Measurements from ENCODE around the gene ZNF469.
"Not testable (repeated sequence)": the region's sequence is repeated elsewhere in the genome, so short reads cannot be mapped to it uniquely, and the experiment has no call there.

ZNF469 gene

DNA sequence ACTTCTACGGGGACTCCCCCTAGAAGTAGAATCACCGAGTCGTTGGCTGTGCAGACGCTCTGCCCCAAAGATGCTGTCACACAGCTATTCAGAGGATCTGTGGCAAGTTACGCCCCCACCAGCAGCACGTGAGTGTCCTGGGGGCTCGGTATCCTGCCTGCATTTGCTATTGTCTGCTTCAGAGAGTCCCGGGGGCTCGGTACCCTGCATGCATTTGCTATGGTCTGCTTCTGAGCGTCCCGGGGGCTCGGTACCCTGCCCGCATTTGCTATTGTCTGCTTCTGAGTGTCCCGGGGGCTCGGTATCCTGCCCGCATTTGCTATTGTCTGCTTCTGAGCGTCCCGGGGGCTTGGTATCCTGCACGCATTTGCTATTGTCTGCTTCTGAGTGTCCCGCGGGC lies 23.8 kb upstream of the ZNF469 start:
- no peak for DNase-seq

DNA sequence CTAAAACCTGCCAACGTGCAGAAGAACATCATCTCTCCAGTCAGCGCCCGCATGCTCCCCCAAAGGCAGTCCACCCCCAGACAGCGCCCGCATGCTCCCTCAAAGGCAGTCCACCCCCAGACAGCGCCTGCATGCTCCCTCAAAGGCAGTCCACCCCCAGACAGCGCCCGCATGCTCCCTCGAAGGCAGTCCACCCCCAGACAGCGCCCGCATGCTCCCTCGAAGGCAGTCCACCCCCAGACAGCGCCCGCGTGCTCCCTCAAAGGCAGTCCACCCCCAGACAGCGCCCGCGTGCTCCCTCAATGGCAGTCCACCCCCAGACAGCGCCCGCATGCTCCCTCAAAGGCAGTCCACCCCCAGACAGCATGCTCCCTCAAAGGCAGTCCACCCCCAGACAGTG lies 22.4 kb upstream of the ZNF469 start:
- DNase-seq, result not testable (repeated sequence)

- no peak for DNase-seq
These were observed 21.8 kb upstream of the ZNF469 start for GRCh38 chr16:88360999-88361398.

GRCh38 chr16:88361775-88362174 lies 21.0 kb upstream of the ZNF469 start:
- no peak for DNase-seq

- no peak for DNase-seq
These were observed 19.4 kb upstream of the ZNF469 start for GRCh38 chr16:88363239-88363891.

- DNase-seq, result no peak
These were observed 17.4 kb upstream of the ZNF469 start for GRCh38 chr16:88365244-88365865.

DNA sequence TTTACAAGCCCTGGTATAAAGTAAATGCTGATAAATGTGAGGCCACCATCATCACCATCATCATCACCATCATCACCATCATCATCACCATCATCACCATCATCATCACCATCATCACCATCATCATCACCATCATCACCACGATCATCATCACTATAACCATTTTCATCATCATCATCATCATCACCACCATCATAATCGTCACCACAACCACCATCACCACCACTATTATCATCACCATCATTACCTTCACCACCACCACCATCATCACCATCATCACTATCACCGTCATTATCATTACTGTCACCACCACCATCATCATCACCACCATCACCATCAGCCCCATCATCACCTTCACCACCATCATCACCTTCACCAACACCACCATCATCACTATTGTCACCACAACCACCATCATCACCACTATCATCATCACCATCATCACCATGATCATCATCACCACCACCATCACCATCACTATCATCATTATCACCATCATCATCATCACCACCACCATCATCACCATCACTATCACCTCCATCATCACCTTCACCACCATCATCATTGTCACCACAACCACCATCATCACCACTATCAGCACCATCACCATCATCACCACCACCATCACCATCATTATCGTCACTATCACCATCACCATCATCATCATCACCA lies 16.6 kb upstream of the ZNF469 start:
- DNase-seq, result no peak

DNA sequence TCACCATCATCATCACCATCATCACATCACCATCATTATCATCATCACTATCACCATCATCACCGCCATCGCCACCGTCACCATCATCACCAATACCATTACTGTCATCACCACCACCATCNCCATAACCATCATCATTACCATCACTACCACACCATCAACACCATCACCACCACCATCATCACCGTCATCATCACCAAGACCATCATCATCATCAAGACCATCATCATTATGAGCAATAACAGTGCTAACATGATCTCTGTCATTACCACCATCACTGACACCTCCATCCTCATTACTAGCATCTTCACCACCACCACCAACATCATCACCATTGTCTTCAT lies 16.1 kb upstream of the ZNF469 start:
- no peak for DNase-seq

- DNase-seq, result no peak
These were observed 15.2 kb upstream of the ZNF469 start for GRCh38 chr16:88367560-88367959.

GRCh38 chr16:88368036-88368435 lies 14.7 kb upstream of the ZNF469 start:
- no peak for DNase-seq

GRCh38 chr16:88368994-88369393 lies 13.8 kb upstream of the ZNF469 start:
- DNase-seq, result no peak

DNA sequence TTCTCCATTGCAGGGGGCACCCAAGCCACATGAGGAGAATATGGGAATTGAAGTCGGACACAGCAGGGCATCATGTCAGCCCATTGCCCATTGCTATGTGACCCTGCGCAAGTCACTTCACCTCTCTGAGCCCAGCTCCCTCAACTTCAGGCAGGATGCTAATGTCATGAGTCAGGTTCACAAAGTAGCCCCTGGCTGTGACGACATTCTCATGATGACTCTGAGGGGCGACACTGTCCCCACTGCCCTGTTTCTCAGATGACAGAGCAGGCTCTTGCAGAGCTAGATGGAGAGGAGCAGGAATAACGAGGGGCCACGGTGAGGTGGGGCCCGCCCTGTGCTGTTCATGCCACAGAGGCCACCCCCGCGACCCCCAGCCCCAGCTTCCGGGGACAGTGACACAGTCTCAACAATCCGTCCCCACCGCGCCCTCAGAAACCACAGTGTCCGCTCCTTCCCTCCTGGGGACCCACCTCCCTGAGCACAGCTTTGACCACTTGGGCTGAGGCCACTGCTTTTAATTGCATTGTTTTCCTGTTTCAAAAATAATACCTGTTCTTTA lies 13.2 kb upstream of the ZNF469 start:
- DNase-seq, result no peak

DNA sequence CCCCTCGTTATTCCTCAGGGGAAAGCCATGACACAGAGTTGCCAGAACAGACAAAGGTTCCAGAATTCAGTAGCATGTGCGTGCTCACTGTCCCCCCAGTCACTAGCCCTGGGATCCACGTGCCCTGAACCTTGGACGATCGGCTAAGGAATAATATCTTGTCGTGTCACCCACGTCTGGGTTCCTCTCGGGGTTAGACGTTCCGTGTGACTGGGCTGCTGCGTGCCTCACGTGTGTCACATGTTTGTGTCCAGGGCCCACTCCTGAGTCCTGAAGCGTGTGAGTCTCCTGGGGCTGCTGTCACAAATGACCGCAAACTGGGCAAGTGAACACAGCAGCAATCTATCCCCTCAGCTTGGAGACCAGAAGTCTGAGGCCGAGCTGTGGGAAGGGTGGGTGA lies 12.4 kb upstream of the ZNF469 start:
- DNase-seq, result no peak

DNA sequence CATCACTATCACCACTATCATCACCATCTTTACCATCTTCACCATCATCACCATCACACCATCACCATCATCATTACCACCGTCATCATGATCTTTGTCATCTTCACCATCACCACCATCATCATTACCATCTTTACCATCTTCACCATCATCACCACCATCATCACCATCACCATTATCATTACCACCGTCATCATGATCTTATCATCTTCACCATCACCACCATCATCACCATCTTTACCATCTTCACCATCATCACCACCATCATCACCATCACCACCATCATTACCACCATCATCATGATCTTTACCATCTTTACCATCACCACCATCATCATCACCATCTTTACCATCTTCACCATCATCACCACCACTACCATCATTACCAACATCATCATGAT lies 10.2 kb upstream of the ZNF469 start:
- DNase-seq, result no peak

GRCh38 chr16:88373211-88373610 lies 9.5 kb upstream of the ZNF469 start:
- no peak for DNase-seq

- DNase-seq, result no peak
These were observed 8.7 kb upstream of the ZNF469 start for GRCh38 chr16:88373927-88374492.

DNA sequence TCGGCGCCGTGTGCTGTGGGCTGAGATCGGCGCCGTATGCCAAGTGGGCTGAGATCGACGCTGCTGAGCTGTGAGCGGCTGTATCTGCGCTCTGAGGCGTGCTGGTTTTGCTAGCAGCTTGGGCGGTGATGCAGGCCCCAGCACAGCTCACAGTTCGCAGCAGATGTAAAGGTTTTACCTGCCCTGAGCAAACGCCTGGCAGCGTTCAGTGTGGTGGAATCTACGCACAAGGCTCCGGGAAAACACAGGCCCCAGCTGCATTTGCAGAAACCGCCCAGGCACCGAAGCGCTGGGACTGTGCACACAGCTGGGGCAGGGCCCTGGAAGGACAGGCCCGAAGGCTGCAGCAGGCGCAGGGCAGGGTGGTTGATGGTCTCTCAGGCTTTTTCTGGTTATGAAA lies 8.0 kb upstream of the ZNF469 start:
- no peak for DNase-seq

GRCh38 chr16:88375236-88375975 lies 7.4 kb upstream of the ZNF469 start:
- DNase-seq, result no peak

DNA sequence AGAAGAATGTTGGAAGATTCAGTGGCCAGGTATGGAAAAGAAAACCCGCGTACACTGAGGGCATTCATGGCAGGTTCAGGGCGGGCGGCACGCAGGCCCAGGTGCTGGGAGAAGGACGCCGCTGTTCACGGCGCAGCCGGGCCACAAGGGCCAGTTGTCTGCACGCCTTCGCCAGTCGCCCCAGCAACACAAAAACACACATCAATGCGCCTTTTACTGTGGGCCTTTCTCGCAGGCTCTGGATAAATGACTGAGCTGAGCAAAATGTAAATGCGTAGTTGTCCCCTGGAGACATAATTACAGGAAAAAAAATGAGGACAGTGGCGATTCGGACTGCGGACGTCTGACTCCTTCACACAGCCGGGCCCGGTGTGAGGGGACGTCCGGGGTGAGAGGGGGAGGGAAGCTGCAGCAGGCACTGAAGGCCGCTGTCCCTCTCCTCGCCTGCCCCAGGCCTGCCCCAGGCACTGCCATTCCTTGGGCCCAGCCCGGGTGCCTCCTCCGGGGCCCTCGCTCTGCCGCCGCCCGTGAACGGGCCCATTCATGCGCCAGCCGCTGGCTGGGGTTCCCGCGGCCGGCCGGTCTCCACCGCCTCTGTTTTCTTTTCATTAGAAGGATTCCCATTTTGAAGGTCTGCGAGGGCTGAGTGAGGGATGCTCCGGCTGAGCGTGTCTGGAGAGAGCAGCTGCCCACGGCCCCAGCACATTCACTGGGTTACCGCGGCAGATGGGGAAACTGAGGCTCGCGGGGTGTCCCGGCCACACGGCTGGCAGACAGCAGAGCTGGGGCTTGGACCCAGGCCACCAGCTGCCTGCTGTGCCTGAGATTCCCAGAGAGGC lies 6.5 kb upstream of the ZNF469 start:
- DNase-seq, result no peak

DNA sequence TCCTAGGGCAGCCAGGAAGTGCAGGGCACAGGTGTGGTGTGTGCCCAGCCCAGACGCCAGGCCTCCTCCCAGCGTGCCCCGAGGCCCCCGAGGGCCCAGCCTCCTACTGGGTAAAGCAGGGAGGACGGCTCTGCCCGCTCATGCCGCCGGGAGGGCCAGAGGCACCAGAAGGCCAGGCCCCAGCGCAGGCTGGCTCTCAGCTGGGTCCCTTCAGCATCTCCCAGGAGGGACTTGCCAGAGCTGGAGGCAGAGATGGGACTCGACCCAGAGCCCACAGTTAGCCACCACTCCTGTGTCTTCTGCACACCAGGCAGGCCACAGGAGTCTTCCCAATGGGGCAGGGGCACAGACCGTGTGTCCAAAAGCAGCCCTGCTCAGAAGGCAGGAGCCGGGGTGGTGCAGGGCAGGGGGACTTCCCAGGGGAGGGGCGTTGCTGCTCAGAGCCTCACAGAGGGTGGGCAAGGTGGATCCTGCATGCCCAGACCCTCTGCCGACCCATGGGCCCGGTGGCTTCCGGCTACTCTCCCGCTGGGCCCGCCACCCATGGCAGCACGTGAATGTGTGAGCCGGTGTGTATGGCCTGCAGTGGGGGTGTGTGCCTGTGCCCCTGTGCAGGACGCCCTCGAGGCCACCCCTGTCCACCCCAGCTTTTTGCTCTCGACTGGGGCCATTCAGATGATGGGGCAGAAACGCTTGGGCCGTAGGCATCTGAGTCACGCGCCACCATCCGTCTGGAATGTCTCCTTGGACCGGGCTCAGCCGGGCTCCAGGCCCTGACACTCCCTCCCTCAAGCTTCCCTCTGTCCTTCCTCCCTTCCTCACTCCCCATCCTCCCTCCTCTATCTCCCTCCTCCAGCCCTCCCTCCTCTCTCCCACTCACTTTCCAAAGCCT lies 5.7 kb upstream of the ZNF469 start:
- DNase-seq, result no peak

DNA sequence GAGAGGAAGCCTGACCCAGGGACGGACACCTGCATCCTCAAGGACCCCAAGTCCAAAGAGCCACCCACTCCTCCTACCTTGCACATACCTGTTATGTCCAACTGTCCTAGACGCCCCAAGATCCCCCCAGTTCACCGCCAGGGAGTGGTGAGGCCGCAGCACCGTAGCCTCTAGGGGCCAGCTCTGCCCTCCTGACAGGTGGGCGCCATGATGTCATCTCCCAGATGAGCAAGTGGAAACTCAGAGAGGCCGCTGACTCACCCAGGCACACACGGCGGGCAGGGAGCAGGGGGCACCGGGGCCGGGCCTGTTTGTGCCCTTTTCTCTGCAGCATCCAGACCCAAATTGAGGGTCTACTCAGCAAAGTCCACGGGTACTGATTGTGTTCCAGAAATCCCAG lies 4.8 kb upstream of the ZNF469 start:
- no peak for DNase-seq
